Mucosa of descending colon (tissue), 3 donors: ENCODE results near the gene KLB. TPM values are rescaled to one million over a fixed set of nuclear protein-coding genes. Genes with fewer than 3 reads are reported as not detected.
A peak's percentile ranks its signal among the peaks of the same experiment; 100 is the strongest.
"Not testable (repeated sequence)": the region's sequence is repeated elsewhere in the genome, so short reads cannot be mapped to it uniquely, and the experiment has no call there.

ENCODE experiments used
- ATAC-seq: fragments of 200-7000 bp; cut with Tn5 transposase; one replicate; pipeline ENCODE4 v1.9.1; 2020; ENCODE audit warnings: mild to moderate bottlenecking, moderate library complexity
- DNase-seq, 3 donors: peaks; one replicate each; pipeline ENCODE4 v3.0.0-alpha.2; 2020
- H3K36me3 ChIP-seq: fragments of 200-600 bp; one replicate; pipeline ENCODE4 v1.8.0; 2021; ENCODE audit warnings: low read depth, mild to moderate bottlenecking
- H3K4me1 ChIP-seq: fragments of 200-600 bp; one replicate; pipeline ENCODE4 v1.8.0; 2021; ENCODE audit warnings: low read depth, mild to moderate bottlenecking
- H3K4me3 ChIP-seq: fragments of 200-600 bp; one replicate; pipeline ENCODE4 v1.8.0; 2021; ENCODE audit warnings: mild to moderate bottlenecking
- H3K9me3 ChIP-seq: fragments of 200-600 bp; one replicate; pipeline ENCODE4 v1.8.0; 2021; ENCODE audit warnings: mild to moderate bottlenecking
- intact Hi-C, 2 donors: fragments of 100-400 bp; cut with DNase I in 1 of 2; cut with micrococcal nuclease in 1 of 2; formaldehyde crosslinking; loops; one replicate each; pipeline versions ENCODE4 v1.11.0 to v1.11.1; 2022; cut with DNase I, micrococcal nuclease
- total RNA-seq, 3 donors: library from RNA; stranded (reverse); fragmentation: NEBNext Ultra II Directional in 2 of 3; extraction: Animal tissue kit (Norgen Biotek cat#: 25700) in 2 of 3; gene quantifications; one replicate each; pipeline versions ENCODE4 v1.2.1 to v1.2.4, GENCODE V29; 2021 to 2023
- TF ChIP-seq, protein P1 (sequence below): fragments of 200-600 bp; IDR thresholded peaks from one replicate; pipeline ENCODE4 v1.8.0; 2022; ENCODE audit warnings: antibody characterized with exemption, mild to moderate bottlenecking
- donor health status: DM: no; HTN: no; CAD: no; lungs with moderate emphysema.
- donor health status: DM: no; HTN: no; CAD: no.
- donor health status: DM: no; HTN: yes; CAD: no.

KLB gene
- total RNA-seq, 3 donors from 2014 or later, result 0.44 to 1.0 (median 0.92) TPM

GRCh38 chr4:39384563-39384962 lies 22.2 kb upstream of the KLB start:
- H3K4me1 ChIP-seq, result no peaks in the 10 kb centered on the region
- TF ChIP-seq, protein P1, sequence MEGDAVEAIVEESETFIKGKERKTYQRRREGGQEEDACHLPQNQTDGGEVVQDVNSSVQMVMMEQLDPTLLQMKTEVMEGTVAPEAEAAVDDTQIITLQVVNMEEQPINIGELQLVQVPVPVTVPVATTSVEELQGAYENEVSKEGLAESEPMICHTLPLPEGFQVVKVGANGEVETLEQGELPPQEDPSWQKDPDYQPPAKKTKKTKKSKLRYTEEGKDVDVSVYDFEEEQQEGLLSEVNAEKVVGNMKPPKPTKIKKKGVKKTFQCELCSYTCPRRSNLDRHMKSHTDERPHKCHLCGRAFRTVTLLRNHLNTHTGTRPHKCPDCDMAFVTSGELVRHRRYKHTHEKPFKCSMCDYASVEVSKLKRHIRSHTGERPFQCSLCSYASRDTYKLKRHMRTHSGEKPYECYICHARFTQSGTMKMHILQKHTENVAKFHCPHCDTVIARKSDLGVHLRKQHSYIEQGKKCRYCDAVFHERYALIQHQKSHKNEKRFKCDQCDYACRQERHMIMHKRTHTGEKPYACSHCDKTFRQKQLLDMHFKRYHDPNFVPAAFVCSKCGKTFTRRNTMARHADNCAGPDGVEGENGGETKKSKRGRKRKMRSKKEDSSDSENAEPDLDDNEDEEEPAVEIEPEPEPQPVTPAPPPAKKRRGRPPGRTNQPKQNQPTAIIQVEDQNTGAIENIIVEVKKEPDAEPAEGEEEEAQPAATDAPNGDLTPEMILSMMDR, result no peak
- DNase-seq, result no peak
- intact Hi-C loops, result no loop called here
- ATAC-seq, result no peak
- no peaks in the 10 kb centered on the region for H3K9me3 ChIP-seq
- no peaks in the 10 kb centered on the region for H3K36me3 ChIP-seq
- H3K4me3 ChIP-seq, result no peak overlapping the region

DNA sequence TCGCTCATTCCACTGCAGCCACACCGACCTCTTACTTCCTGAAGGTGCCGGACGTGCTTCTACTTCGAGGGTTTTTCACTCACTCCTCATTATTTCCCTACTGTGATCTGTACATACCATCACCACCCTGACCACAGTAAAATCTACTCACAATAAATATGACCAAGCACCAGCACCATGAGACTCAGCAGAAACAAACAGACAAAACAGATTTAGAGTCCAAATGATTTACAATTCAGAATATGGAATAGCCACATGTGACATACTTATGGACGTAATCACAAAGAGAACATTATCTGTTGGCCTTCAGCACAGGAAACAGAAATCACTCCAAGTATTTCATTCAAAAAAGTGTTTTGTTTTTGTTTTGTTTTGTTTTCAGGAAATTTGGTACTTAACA lies 16.1 kb upstream of the KLB start:
- no peak for DNase-seq
- Histone ChIP-seq H3K36me3 (no peaks in the 10 kb centered on the region), H3K4me1 (no peaks in the 10 kb centered on the region), H3K9me3 (no peaks in the 10 kb centered on the region), H3K4me3 (no peak overlapping the region)
- TF ChIP-seq, protein P1, result no peak
- intact Hi-C loops, result no loop called here
- no peak for ATAC-seq

GRCh38 chr4:39394706-39395105 lies 12.0 kb upstream of the KLB start:
- TF ChIP-seq, protein P1, result no peak
- no peaks in the 10 kb centered on the region for H3K4me1 ChIP-seq
- H3K9me3 ChIP-seq, result no peaks in the 10 kb centered on the region
- DNase-seq (no peak), ATAC-seq (no peak)
- H3K36me3 ChIP-seq, result no peaks in the 10 kb centered on the region
- intact Hi-C loops, result no loop called here
- H3K4me3 ChIP-seq, result no peak overlapping the region

GRCh38 chr4:39401640-39402039 lies 5.1 kb upstream of the KLB start:
- intact Hi-C loops, H3K4me3 ChIP-seq, H3K4me1 ChIP-seq, H3K36me3 ChIP-seq, H3K9me3 ChIP-seq, DNase-seq, ATAC-seq: not testable (repeated sequence)

DNA sequence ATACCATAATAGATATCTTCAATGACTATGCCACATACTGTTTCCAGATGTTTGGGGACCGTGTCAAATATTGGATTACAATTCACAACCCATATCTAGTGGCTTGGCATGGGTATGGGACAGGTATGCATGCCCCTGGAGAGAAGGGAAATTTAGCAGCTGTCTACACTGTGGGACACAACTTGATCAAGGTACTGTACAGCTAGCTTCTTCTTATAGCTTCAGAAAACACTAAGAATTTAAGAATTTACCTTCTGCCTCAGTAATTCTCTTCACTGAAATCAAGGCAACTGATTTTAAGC lies 805 bp downstream of the KLB start:
- TF ChIP-seq, protein P1, result no peak
- Histone ChIP-seq H3K9me3 (no peaks in the 10 kb centered on the region), H3K4me3 (no peak overlapping the region), H3K36me3 (no peaks in the 10 kb centered on the region), H3K4me1 (no peaks in the 10 kb centered on the region)
- DNase-seq, result no peak
- intact Hi-C loops, result no loop called here
- ATAC-seq, result peak; percentile 9

DNA sequence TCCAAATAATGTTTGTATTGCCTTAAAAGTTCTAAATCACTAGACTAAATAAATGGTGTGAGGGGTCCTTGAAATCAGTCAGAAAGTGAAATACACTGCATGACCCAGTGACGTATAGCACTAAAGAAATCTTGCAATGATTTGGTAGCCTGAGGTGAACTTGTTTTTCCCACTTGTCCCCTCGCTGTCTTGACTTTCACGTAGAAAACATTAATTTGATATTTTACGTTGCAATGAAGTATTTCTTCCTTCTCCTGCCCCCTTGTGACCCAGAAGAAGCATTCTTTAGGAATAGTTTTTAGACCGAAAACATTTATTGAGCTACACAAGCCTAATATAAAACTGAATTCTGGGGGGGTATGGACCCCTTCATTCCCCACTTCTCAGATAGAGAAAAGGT lies 3.7 kb downstream of the KLB start:
- TF ChIP-seq, protein P1, result no peak
- no peaks in the 10 kb centered on the region for H3K9me3 ChIP-seq
- no peak overlapping the region for H3K4me3 ChIP-seq
- no peaks in the 10 kb centered on the region for H3K4me1 ChIP-seq
- ATAC-seq (no peak), DNase-seq (no peak)
- H3K36me3 ChIP-seq, result no peaks in the 10 kb centered on the region
- intact Hi-C loops, result no loop called here

DNA sequence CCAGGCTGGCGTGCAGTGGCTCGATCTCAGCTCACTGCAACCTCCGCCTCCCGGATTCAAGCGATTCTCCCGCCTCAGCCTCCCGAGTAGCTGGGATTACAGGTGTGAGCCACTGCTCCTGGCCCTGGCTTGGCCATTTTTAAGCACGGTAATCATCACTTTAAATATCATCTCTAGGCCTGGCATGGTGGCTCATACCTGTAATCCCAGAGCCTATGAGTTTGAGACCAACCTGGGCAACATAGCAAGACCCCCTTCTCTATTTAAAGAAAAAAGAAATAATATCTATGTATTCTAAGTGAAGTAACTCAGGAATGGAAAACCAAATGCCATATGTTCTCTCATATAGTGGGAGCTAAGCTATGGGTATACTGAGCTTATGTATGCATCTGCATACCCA lies 4.8 kb downstream of the KLB start:
- H3K9me3 ChIP-seq, DNase-seq, H3K36me3 ChIP-seq, H3K4me1 ChIP-seq, ATAC-seq, H3K4me3 ChIP-seq, intact Hi-C loops: not testable (repeated sequence)
